H1 (cell line): Measurements from ENCODE around the gene LEMD2. TPM values are rescaled to one million over a fixed set of nuclear protein-coding genes. Genes with fewer than 3 reads are reported as not detected.

Source experiments
- CTCF ChIA-PET: fragments of 300-600 bp; sonication (Branson Sonifier 250); formaldehyde crosslinking; loops from one replicate; lab custom pipeline; 2021; ENCODE audit not compliant: partially characterized antibody; lab: Charles Lee
- POLR2A ChIA-PET: fragments of 300-600 bp; sonication (Branson Sonifier 250); formaldehyde crosslinking; loops from one replicate; lab custom pipeline; 2021; ENCODE audit warnings: inconsistent platforms; ENCODE audit not compliant: partially characterized antibody; lab: Charles Lee
- DNase-seq, 2 experiments: peaks; one replicate each; pipeline versions ENCODE4 v3.0.0 to v3.0.0-alpha.2; 2010 to 2022; ENCODE audit warnings: low spot score in 2 of 2, low read depth in 1 of 2, mixed read lengths in 1 of 2
- FAIRE-seq: peaks from 2 replicates; lab custom pipeline; 2011; peaks lifted over from hg19 to GRCh38; lab: Jason Lieb, UNC
- H2AFZ ChIP-seq: 2 replicates; pipeline ENCODE4 v1.8.1; 2012; ENCODE audit warnings: low read length, inconsistent platforms
- H2AK5ac ChIP-seq: 2 replicates; pipeline ENCODE4 v1.6.1; 2013; ENCODE audit warnings: low read depth, low read length
- H2BK120ac ChIP-seq: replicated peaks from 2 replicates; pipeline ENCODE3; 2013; ENCODE audit warnings: low read depth, low read length, inconsistent platforms
- H2BK12ac ChIP-seq: 2 replicates; pipeline ENCODE4 v1.6.1; 2013; ENCODE audit warnings: low read depth, low read length
- H2BK15ac ChIP-seq: 2 replicates; pipeline ENCODE4 v1.6.1; 2013; ENCODE audit warnings: low read length
- H2BK20ac ChIP-seq: 2 replicates; pipeline ENCODE4 v1.6.1; 2013; ENCODE audit warnings: low read length
- H2BK5ac ChIP-seq: 2 replicates; pipeline ENCODE4 v1.6.1; 2013; ENCODE audit warnings: low read depth, low read length
- H3K14ac ChIP-seq: 2 replicates; pipeline ENCODE4 v1.6.1; 2013; ENCODE audit warnings: inconsistent platforms; ENCODE audit not compliant: insufficient read length
- H3K18ac ChIP-seq: 2 replicates; pipeline ENCODE4 v1.6.1; 2013; ENCODE audit warnings: low read length; ENCODE audit errors: extremely low read depth
- H3K23ac ChIP-seq: 2 replicates; pipeline ENCODE4 v1.6.1; 2013; ENCODE audit warnings: inconsistent platforms; ENCODE audit not compliant: insufficient read length
- H3K23me2 ChIP-seq: 2 replicates; pipeline ENCODE4 v1.6.1; 2013; ENCODE audit warnings: low read depth, low read length
- H3K27ac ChIP-seq: 2 replicates; pipeline ENCODE4 v1.6.1; 2011; ENCODE audit warnings: low read depth, low read length, inconsistent platforms
- H3K27me3 ChIP-seq, 4 experiments: replicated peaks in 1 of 4; 1 replicate in 1 of 4; 2 replicates in 3 of 4; pipeline versions ENCODE4 v1.6.1 to v1.8.1; 2011 to 2013; ENCODE audit warnings: low read length in 3 of 4, mild to moderate bottlenecking in 3 of 4, inconsistent platforms in 2 of 4, mixed read lengths in 2 of 4, moderate library complexity in 1 of 4; ENCODE audit not compliant: control insufficient read depth in 3 of 4, insufficient read depth in 3 of 4; ENCODE audit errors: extremely low read depth in 1 of 4
- H3K36me3 ChIP-seq, 4 experiments: 2 replicates each; pipeline versions ENCODE4 v1.6.1 to v1.8.1; 2011 to 2013; ENCODE audit warnings: mild to moderate bottlenecking in 4 of 4, low read length in 3 of 4, moderate library complexity in 2 of 4, control low read depth in 1 of 4, inconsistent platforms in 1 of 4; ENCODE audit not compliant: insufficient read depth in 4 of 4, control insufficient read depth in 2 of 4
- H3K4ac ChIP-seq: replicated peaks from 2 replicates; pipeline ENCODE3; 2013; ENCODE audit warnings: low read length, low read depth, mixed read lengths, inconsistent platforms; ENCODE audit not compliant: insufficient read length
- H3K4me1 ChIP-seq, 4 experiments: replicated peaks in 1 of 4; 1 replicate in 1 of 4; 2 replicates in 3 of 4; pipeline versions ENCODE4 v1.6.1 to v1.8.1; 2011 to 2013; ENCODE audit warnings: low read length in 3 of 4, inconsistent platforms in 2 of 4, mixed read lengths in 1 of 4; ENCODE audit not compliant: insufficient read depth in 4 of 4, control insufficient read depth in 3 of 4
- H3K4me2 ChIP-seq, 2 experiments: 2 replicates each; pipeline versions ENCODE4 v1.6.1 to v1.8.1; 2011 to 2013; ENCODE audit warnings: low read depth in 2 of 2, low read length in 2 of 2, control low read depth in 1 of 2, inconsistent platforms in 1 of 2, mild to moderate bottlenecking in 1 of 2; ENCODE audit not compliant: insufficient read depth in 1 of 2
- H3K4me3 ChIP-seq, 4 experiments: fragments of 200-600, 300-600 bp in 1 of 4; sonication (generic), shearing (Covaris generic), sonication (Bioruptor Twin) in 1 of 4; 2 replicates each; pipeline versions ENCODE4 v1.5.1 to v1.8.1; 2011 to 2016; ENCODE audit warnings: low read length in 4 of 4, low read depth in 3 of 4, control low read depth in 2 of 4, inconsistent platforms in 2 of 4, mild to moderate bottlenecking in 2 of 4, mixed read lengths in 1 of 4, moderate library complexity in 1 of 4; ENCODE audit not compliant: insufficient read depth in 2 of 4; ENCODE audit errors: extremely low read depth in 1 of 4
- H3K56ac ChIP-seq: replicated peaks from 2 replicates; pipeline ENCODE3; 2013; ENCODE audit warnings: low read depth, mild to moderate bottlenecking, mixed read lengths, low read length, inconsistent platforms; ENCODE audit not compliant: insufficient read length
- H3K79me1 ChIP-seq: 2 replicates; pipeline ENCODE4 v1.6.1; 2013; ENCODE audit warnings: low read depth, low read length, control low read depth
- H3K79me2 ChIP-seq, 2 experiments: 2 replicates each; pipeline versions ENCODE4 v1.6.1 to v1.8.1; 2012 to 2013; ENCODE audit warnings: low read length in 2 of 2, mild to moderate bottlenecking in 2 of 2, inconsistent platforms in 1 of 2; ENCODE audit not compliant: insufficient read depth in 2 of 2, control insufficient read depth in 1 of 2
- H3K9ac ChIP-seq, 4 experiments: replicated peaks in 1 of 4; 1 replicate in 1 of 4; 2 replicates in 3 of 4; pipeline versions ENCODE4 v1.6.1 to v1.8.1; 2011 to 2013; ENCODE audit warnings: low read depth in 3 of 4, low read length in 3 of 4, control low read depth in 2 of 4, mild to moderate bottlenecking in 2 of 4, moderate library complexity in 2 of 4, inconsistent platforms in 1 of 4; ENCODE audit errors: extremely low read depth in 1 of 4
- H3K9me3 ChIP-seq, 2 experiments: 2 replicates each; pipeline versions ENCODE4 v1.6.1 to v1.8.1; 2012 to 2013; ENCODE audit warnings: mild to moderate bottlenecking in 2 of 2, moderate library complexity in 2 of 2, control low read depth in 1 of 2, inconsistent platforms in 1 of 2, low read depth in 1 of 2, low read length in 1 of 2, mixed read lengths in 1 of 2; ENCODE audit not compliant: insufficient read depth in 2 of 2
- H4K20me1 ChIP-seq, 2 experiments: replicated peaks in 1 of 2; 2 replicates each; pipeline versions ENCODE3 to v1.8.1; 2011 to 2013; ENCODE audit warnings: inconsistent platforms in 2 of 2, low read length in 2 of 2, mild to moderate bottlenecking in 1 of 2; ENCODE audit not compliant: insufficient read depth in 2 of 2, control insufficient read depth in 1 of 2
- H4K5ac ChIP-seq: 2 replicates; pipeline ENCODE4 v1.6.1; 2013; ENCODE audit warnings: low read length, low read depth, mixed read lengths, inconsistent platforms; ENCODE audit not compliant: insufficient read length
- H4K8ac ChIP-seq: 2 replicates; pipeline ENCODE4 v1.8.0; 2013; ENCODE audit warnings: mild to moderate bottlenecking, moderate library complexity, low read length, inconsistent platforms; ENCODE audit not compliant: insufficient read depth; ENCODE audit errors: extremely low read depth
- H4K91ac ChIP-seq: replicated peaks from 2 replicates; pipeline ENCODE3; 2013; ENCODE audit warnings: low read length, mixed read lengths, inconsistent platforms; ENCODE audit not compliant: insufficient read length
- BRCA1 ChIP-seq: IDR thresholded peaks from 2 replicates; pipeline ENCODE4 v1.6.1; 2012; ENCODE audit warnings: low read depth, low read length, improper control_type of control experiment
- CHD1 ChIP-seq: IDR thresholded peaks from 2 replicates; pipeline ENCODE4 v1.6.1; 2012; ENCODE audit warnings: low read depth, low read length, improper control_type of control experiment
- JUN ChIP-seq: IDR thresholded peaks from 2 replicates; pipeline ENCODE4 v1.6.1; 2011; ENCODE audit warnings: low read depth, mild to moderate bottlenecking, improper control_type of control experiment, low read length
- RXRA ChIP-seq: IDR thresholded peaks from 2 replicates; pipeline ENCODE4 v1.6.1; 2011; ENCODE audit warnings: low read depth, mild to moderate bottlenecking, low read length, moderate library complexity; ENCODE audit not compliant: insufficient read depth
- SIX5 ChIP-seq: IDR thresholded peaks from 2 replicates; pipeline ENCODE4 v1.6.1; 2011; ENCODE audit warnings: mild to moderate bottlenecking, low read depth, low read length
- SP2 ChIP-seq: IDR thresholded peaks from 2 replicates; pipeline ENCODE4 v1.6.1; 2012; ENCODE audit warnings: mild to moderate bottlenecking, low read length, inconsistent platforms
- SUZ12 ChIP-seq: fragments of 200-600 bp; sonication (generic); IDR thresholded peaks from 2 replicates; pipeline ENCODE4 v1.6.1; 2012; ENCODE audit warnings: mild to moderate bottlenecking, inconsistent platforms, low read length, moderate library complexity, mixed read lengths
- USF2 ChIP-seq: IDR thresholded peaks from 2 replicates; pipeline ENCODE4 v1.6.1; 2011; ENCODE audit warnings: low read length, improper control_type of control experiment
- WGBS, 2 experiments: shearing (Covaris generic) in 1 of 2; methylation state at CpG; one replicate each; pipeline versions ENCODE4 v1.1.6 to v1.1.7; 2013 to 2015; ENCODE audit warnings: low lambda C conversion rate in 2 of 2, mixed read lengths in 2 of 2, inconsistent platforms in 1 of 2, low coverage in 1 of 2, missing lambda C conversion rate in 1 of 2; ENCODE audit not compliant: insufficient replicate concordance in 2 of 2, insufficient coverage in 1 of 2, insufficient read length in 1 of 2; ENCODE audit errors: extremely low coverage in 1 of 2, missing lambda C conversion rate in 1 of 2; 5-methylcytosine and 5-hydroxymethylcytosine counted together
- polyA plus RNA-seq, 7 experiments: library from polyadenylated mRNA; depleted of rRNA in 3 of 7; stranded (reverse) in 5 of 7; unstranded in 2 of 7; fragments of >200 nt in 5 of 7; fragments of 200-250 nt in 2 of 7; gene quantifications; 1 replicate in 5 of 7; 2 replicates in 1 of 7; 4 replicates in 1 of 7; pipeline versions ENCODE4 v1.2.1 to v1.2.3, GENCODE V29; 2011 to 2013; ENCODE audit warnings: missing spikeins in 2 of 7, mixed read lengths in 2 of 7
- total RNA-seq: library from RNA; stranded (reverse); fragmentation: NEBNext Ultra II Directional; extraction: Animal tissue kit (Norgen Biotek cat#: 25700); gene quantifications from 2 replicates; pipeline ENCODE4 v1.2.1, GENCODE V29; 2021

LEMD2 gene
- total and polyA plus RNA-seq, 2 of the 8 experiments (the other 6 are each of a cell fraction or from before 2014, with no cell fraction given): 32.7 to 57.3 TPM

GRCh38 chr6:33787346-33787953 lies 1.5 kb downstream of the LEMD2 start:
- WGBS, 2 experiments: 71% methylated on average over 7 of the region's 7 CpGs; no CpG with 5 or more reads in 1 of the 2 experiments
- Histone ChIP-seq H3K23me2 (peaks cover 2% of the 10 kb centered on the region), H3K4ac (no peak overlapping the region), H4K20me1 (peaks cover 0 to 2% of the 10 kb centered on the region in 2 experiments), H3K27me3 (no peaks in the 10 kb centered on the region), H3K36me3 (peaks cover 10 to 31% (median 20%) of the 10 kb centered on the region in 4 experiments), H3K79me2 (peaks cover 11 to 45% of the 10 kb centered on the region in 2 experiments), H4K5ac (no peak overlapping the region), H3K23ac (no peak overlapping the region), H3K14ac (no peak overlapping the region), H2BK12ac (peak overlapping the region; percentile 72; the same call in 1 of the 2 replicates), H2BK15ac (no peak overlapping the region), H2AFZ (no peak overlapping the region), H3K4me1 (peaks cover 18 to 61% (median 27%) of the 10 kb centered on the region in 4 experiments), H3K4me2 (peak overlapping the region; percentile 83 to 93), H4K91ac (no peak overlapping the region), H2AK5ac (peak overlapping the region; percentile 18; the same call in 1 of the 2 replicates), H3K18ac (no peak overlapping the region), H3K27ac (peak overlapping the region; percentile 76; the same call in 1 of the 2 replicates), H3K9ac (peak overlapping the region in 2 of 4 experiments; percentile 79 to 80; a peak in 2 of 7 replicates), H3K79me1 (peaks cover 8% of the 10 kb centered on the region), H2BK20ac (no peak overlapping the region), H4K8ac (no peak overlapping the region), H2BK120ac (no peak overlapping the region), H3K56ac (no peak overlapping the region), H3K4me3 (peak overlapping the region; percentile 59 to 94 (median 74)), H3K9me3 (no peaks in the 10 kb centered on the region), H2BK5ac (peak overlapping the region; percentile 81; the same call in 1 of the 2 replicates)
- CTCF ChIA-PET: interaction anchor here (0.8 to 2.2 kb wide), 13 partner anchors 9 to 355 kb away, joined by 3 to 11 read pairs (median 5); partner anchors contain the start of gene MLN
- no peak for DNase-seq
- FAIRE-seq: no peak
- POLR2A ChIA-PET: interaction anchor here (0.8 to 4.5 kb wide), 7 partner anchors 8 to 24 kb away, joined by 3 to 39 read pairs (median 5); no protein-coding TSS in a partner anchor
- TF ChIP-seq SIX5: no peak
- no peak for TF ChIP-seq USF2
- no peak for TF ChIP-seq JUN
- no peak for TF ChIP-seq RXRA
- no peak for TF ChIP-seq CHD1
- TF ChIP-seq BRCA1: no peak
- TF ChIP-seq SP2: no peak
- no peak for TF ChIP-seq SUZ12
